Measurements from ENCODE around the gene NLRP3. TPM values are rescaled to one million over a fixed set of nuclear protein-coding genes. Genes with fewer than 3 reads are reported as not detected.

NLRP3 gene
- total RNA-seq, 1 donor from 2014 or later = under 0.01 TPM

DNA sequence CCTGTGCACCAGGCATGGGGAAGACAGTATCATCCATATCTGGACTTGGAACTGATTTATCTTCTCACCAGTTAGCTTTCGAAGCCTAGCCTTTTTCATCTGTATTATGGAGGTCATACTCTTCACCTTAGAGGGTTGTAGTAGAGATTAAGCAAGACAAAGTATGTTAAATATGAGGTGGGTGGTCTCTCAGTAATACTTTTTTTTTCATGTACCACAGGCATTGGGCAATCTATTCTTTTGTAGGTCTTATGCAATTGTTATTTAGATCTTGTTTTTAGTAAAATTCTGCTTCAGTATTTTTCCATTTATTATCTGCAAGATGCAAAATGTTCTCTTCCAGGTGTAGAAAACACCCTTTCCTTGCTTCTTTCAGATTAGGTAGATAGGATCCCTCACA lies 77.1 kb downstream of the NLRP3 start:
- Histone ChIP-seq H3K4me3 (ENCODE audit: low read depth, low read length) (no peak overlapping the region), H3K27me3 (ENCODE audit: control insufficient read depth, insufficient read depth, low read length) (no peaks in the 10 kb centered on the region), H3K36me3 (ENCODE audit: control insufficient read depth, insufficient read depth, low read length) (no peaks in the 10 kb centered on the region)
- TF ChIP-seq, protein P1, sequence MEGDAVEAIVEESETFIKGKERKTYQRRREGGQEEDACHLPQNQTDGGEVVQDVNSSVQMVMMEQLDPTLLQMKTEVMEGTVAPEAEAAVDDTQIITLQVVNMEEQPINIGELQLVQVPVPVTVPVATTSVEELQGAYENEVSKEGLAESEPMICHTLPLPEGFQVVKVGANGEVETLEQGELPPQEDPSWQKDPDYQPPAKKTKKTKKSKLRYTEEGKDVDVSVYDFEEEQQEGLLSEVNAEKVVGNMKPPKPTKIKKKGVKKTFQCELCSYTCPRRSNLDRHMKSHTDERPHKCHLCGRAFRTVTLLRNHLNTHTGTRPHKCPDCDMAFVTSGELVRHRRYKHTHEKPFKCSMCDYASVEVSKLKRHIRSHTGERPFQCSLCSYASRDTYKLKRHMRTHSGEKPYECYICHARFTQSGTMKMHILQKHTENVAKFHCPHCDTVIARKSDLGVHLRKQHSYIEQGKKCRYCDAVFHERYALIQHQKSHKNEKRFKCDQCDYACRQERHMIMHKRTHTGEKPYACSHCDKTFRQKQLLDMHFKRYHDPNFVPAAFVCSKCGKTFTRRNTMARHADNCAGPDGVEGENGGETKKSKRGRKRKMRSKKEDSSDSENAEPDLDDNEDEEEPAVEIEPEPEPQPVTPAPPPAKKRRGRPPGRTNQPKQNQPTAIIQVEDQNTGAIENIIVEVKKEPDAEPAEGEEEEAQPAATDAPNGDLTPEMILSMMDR (IDR thresholded peaks at IDR 0.05; ENCODE audit: insufficient read depth, low read length, severe bottlenecking) = no peak
- DNase-seq (ENCODE audit: low read depth) (no peak), FAIRE-seq (no peak)

DNA sequence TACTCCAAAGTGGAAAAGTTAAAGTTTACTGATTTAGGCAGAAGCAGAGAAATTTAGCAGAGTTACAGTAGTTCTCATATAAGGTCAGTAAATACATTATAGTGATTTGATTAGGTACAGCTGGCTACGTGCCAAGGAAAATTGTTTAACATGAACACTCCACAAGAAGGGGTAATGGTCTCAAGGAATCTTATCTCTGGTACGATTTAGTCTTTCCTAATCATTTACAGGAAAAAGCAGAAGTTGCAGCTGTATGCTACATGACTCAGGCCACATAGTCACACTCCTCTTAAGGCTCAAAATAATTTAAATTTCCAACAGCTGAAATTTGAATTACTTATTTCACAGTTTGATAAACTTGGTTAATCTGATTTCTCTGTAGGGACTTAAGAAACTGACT lies 78.8 kb downstream of the NLRP3 start:
- H3K36me3 ChIP-seq (ENCODE audit: control insufficient read depth, insufficient read depth, low read length) = no peaks in the 10 kb centered on the region
- DNase-seq (ENCODE audit: low read depth) (no peak), FAIRE-seq (no peak)
- H3K27me3 ChIP-seq (ENCODE audit: control insufficient read depth, insufficient read depth, low read length) = no peaks in the 10 kb centered on the region
- no peak overlapping the region for H3K4me3 ChIP-seq (ENCODE audit: low read depth, low read length)
- TF ChIP-seq, protein P1 (IDR thresholded peaks at IDR 0.05; ENCODE audit: insufficient read depth, low read length, severe bottlenecking) = no peak

DNA sequence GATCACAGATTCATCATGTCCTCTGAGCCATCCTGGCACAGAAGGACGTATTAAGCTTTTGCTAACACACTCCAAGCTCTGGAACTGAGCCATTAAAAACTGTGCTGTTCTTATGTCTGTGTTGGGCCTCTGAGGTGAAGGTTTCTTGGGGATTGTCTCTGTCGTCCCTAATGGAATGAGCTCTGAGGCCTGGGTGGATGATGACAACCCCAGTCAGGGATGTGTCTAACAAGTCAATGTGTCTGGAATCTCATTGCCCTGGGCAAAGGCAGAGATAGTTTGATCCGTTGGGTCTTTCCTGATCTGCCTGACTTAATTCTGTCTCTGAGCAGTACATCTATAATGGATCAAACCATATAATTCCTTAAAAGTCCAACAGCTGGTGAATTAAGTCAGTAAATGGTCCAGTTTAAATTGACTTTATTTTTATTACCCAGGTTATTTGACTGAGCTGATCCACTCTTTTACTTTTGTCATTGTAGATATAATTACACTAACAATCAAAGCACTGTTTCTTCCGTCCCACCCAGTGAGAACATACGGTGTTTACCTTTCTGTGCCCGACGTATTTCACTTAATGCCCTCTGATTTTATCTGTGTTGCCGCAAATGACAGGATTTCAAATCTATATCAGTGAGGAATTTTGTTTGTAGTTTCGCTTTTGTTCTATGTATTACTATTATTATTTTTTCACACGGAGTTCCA lies 80.8 kb downstream of the NLRP3 start:
- TF ChIP-seq, protein P1 (IDR thresholded peaks at IDR 0.05; ENCODE audit: insufficient read depth, low read length, severe bottlenecking) = no peak
- no peak for FAIRE-seq
- H3K36me3 ChIP-seq (ENCODE audit: control insufficient read depth, insufficient read depth, low read length) = no peaks in the 10 kb centered on the region
- no peak overlapping the region for H3K4me3 ChIP-seq (ENCODE audit: low read depth, low read length)
- H3K27me3 ChIP-seq (ENCODE audit: control insufficient read depth, insufficient read depth, low read length) = no peaks in the 10 kb centered on the region
- no peak for DNase-seq (ENCODE audit: low read depth)

Other genes with a start within 250 kb of the NLRP3 start
- gene ZNF124, start 244.2 kb upstream of the NLRP3 start, total RNA-seq = 11.3 and 21.1 TPM in 2 replicates
- gene VN1R5, start 160.1 kb upstream of the NLRP3 start, total RNA-seq = not detected in 2 replicates
- 5.0 and 9.5 TPM in 2 replicates for gene ZNF496, start 84.3 kb upstream of the NLRP3 start, total RNA-seq
- gene OR2B11, start 41.9 kb downstream of the NLRP3 start, total RNA-seq = not detected in 2 replicates
- not detected in 2 replicates for gene OR2C3, start 120.3 kb downstream of the NLRP3 start, total RNA-seq
- not detected in 2 replicates for gene GCSAML, start 133.0 kb downstream of the NLRP3 start, total RNA-seq
- not detected in 2 replicates for gene OR2G2, start 172.2 kb downstream of the NLRP3 start, total RNA-seq
- gene OR2G3, start 189.4 kb downstream of the NLRP3 start, total RNA-seq = not detected in 2 replicates

Data from bronchial epithelial cell (primary cell).